Measurements from ENCODE around the gene TANGO6.

- TF ChIP-seq CTCF (IDR thresholded peaks at IDR 0.05; ENCODE audit: low read depth, low read length, poor library complexity, severe bottlenecking) = no peak
- no peak for TF ChIP-seq EZH2phosphoT487 (IDR thresholded peaks at IDR 0.05; ENCODE audit: borderline replicate concordance, low read length)
These were observed 91.1 kb downstream of the TANGO6 start for GRCh38 chr16:68934402-68934801.

All from DOHH2 (cell line).